ENCODE measurements around the gene EHD1. TPM values are rescaled to one million over a fixed set of nuclear protein-coding genes. Genes with fewer than 3 reads are reported as not detected.

The EHD1 gene
- total RNA-seq, 2 experiments from 2014 or later: 101 to 153 TPM

GRCh38 chr11:64843686-64844329, 34.6 kb downstream of the EHD1 start:
- peak overlapping the region; percentile 71 for H3K4me3 ChIP-seq (ENCODE audit: low read depth, low read length, poor library complexity, severe bottlenecking)
- no peaks in the 10 kb centered on the region for H4K20me1 ChIP-seq (ENCODE audit: insufficient read depth, low read length)
- peak overlapping the region; percentile 74 for H3K4me2 ChIP-seq (ENCODE audit: low read length)
- POLR2A ChIA-PET: interaction anchor here (0.5 to 0.6 kb wide), 3 partner anchors 39 to 1813 kb away, joined by 3 to 5 read pairs (median 4); no protein-coding TSS in a partner anchor
- no peak for DNase-seq (ENCODE audit: low spot score)
- H3K9me3 ChIP-seq (ENCODE audit: low read length): no peaks in the 10 kb centered on the region
- no peaks in the 10 kb centered on the region for H3K79me2 ChIP-seq (ENCODE audit: insufficient read depth, low read depth, low read length)
- H3K4me1 ChIP-seq (ENCODE audit: insufficient read depth, low read length, poor library complexity, severe bottlenecking): peaks cover 40% of the 10 kb centered on the region
- no peaks in the 10 kb centered on the region for H3K9me2 ChIP-seq (ENCODE audit: insufficient read depth, low read length)
- H2AFZ ChIP-seq (ENCODE audit: low read length): peak overlapping the region; percentile 6; the same call in 1 of the 2 replicates
- no peak overlapping the region for H3K27ac ChIP-seq (ENCODE audit: low read depth, low read length, poor library complexity, severe bottlenecking)
- BruUV-seq (replicated peaks): no TSS peak
- intact Hi-C loops (cut with micrococcal nuclease; ENCODE audit: unreplicated experiment): loop anchor here (1.0 to 10.0 kb wide), 4 partner anchors 42 to 471 kb away; partner anchors contain the start of genes CDC42EP2, CDCA5 and ZFPL1
- no peak for TF ChIP-seq EZH2phosphoT487 (IDR thresholded peaks at IDR 0.05; ENCODE audit: borderline replicate concordance, low read depth, low read length)
- no peak for TF ChIP-seq CTCF (conservative IDR thresholded peaks at IDR 0.05; ENCODE audit: low read length)
- CTCF ChIA-PET (ENCODE audit: unreplicated experiment): interaction anchor here (0.6 to 1.1 kb wide), 3 partner anchors 20 to 44 kb away, joined by 4 to 6 read pairs (median 5); no protein-coding TSS in a partner anchor
- no peaks in the 10 kb centered on the region for H3K36me3 ChIP-seq (ENCODE audit: insufficient read depth, low read length)

GRCh38 chr11:64842851-64843685, 35.4 kb downstream of the EHD1 start:
- ChIA-PET POLR2A (interaction anchor here (0.6 kb wide), 1 partner anchor 44 kb away, joined by 4 read pairs; no protein-coding TSS in a partner anchor), CTCF (ENCODE audit: unreplicated experiment) (no interaction called here)
- Histone ChIP-seq H3K4me3 (ENCODE audit: low read depth, low read length, poor library complexity, severe bottlenecking) (peak overlapping the region; percentile 71), H3K79me2 (ENCODE audit: insufficient read depth, low read depth, low read length) (no peaks in the 10 kb centered on the region), H3K36me3 (ENCODE audit: insufficient read depth, low read length) (no peaks in the 10 kb centered on the region), H3K27ac (ENCODE audit: low read depth, low read length, poor library complexity, severe bottlenecking) (no peak overlapping the region), H3K9me3 (ENCODE audit: low read length) (no peaks in the 10 kb centered on the region), H3K9me2 (ENCODE audit: insufficient read depth, low read length) (no peaks in the 10 kb centered on the region), H2AFZ (ENCODE audit: low read length) (no peak overlapping the region), H3K4me1 (ENCODE audit: insufficient read depth, low read length, poor library complexity, severe bottlenecking) (peaks cover 33% of the 10 kb centered on the region), H3K4me2 (ENCODE audit: low read length) (peak overlapping the region; percentile 74), H4K20me1 (ENCODE audit: insufficient read depth, low read length) (no peaks in the 10 kb centered on the region)
- intact Hi-C loops (cut with micrococcal nuclease; ENCODE audit: unreplicated experiment): loop anchor here (10.0 kb wide), 2 partner anchors 242 to 472 kb away; partner anchors contain the start of genes CDC42EP2, CDCA5 and ZFPL1
- no peak for DNase-seq (ENCODE audit: low spot score)
- BruUV-seq (replicated peaks): no TSS peak
- TF ChIP-seq EZH2phosphoT487 (IDR thresholded peaks at IDR 0.05; ENCODE audit: borderline replicate concordance, low read depth, low read length) (no peak), CTCF (conservative IDR thresholded peaks at IDR 0.05; ENCODE audit: low read length) (no peak)

Data from OCI-LY7 (cell line).